DOHH2 (cell line): ENCODE measurements around the gene SLC1A1.

Source experiments
- H3F3A ChIP-seq: fragments of 200-600 bp; sonication (generic), shearing (Covaris generic); 2 replicates; pipeline ENCODE4 v1.6.0; 2016; ENCODE audit warnings: antibody characterized with exemption, mild to moderate bottlenecking; ENCODE audit not compliant: control insufficient read depth, insufficient read depth
- H3K27ac ChIP-seq: fragments of 200-600 bp; sonication (generic); 2 replicates; pipeline ENCODE4 v1.5.1; 2014; ENCODE audit warnings: low read depth, mild to moderate bottlenecking, low read length, moderate library complexity
- H3K27me3 ChIP-seq: fragments of 200-600 bp; sonication (generic); 2 replicates; pipeline ENCODE4 v1.6.1; 2014; ENCODE audit warnings: mild to moderate bottlenecking, low read length, mixed read lengths; ENCODE audit not compliant: control insufficient read depth
- H3K36me3 ChIP-seq: fragments of 200-600 bp; sonication (generic); 2 replicates; pipeline ENCODE4 v1.6.1; 2014; ENCODE audit warnings: mild to moderate bottlenecking, low read length, moderate library complexity, mixed read lengths; ENCODE audit not compliant: control insufficient read depth
- H3K4me1 ChIP-seq: fragments of 200-600 bp; sonication (generic); 2 replicates; pipeline ENCODE4 v1.6.1; 2014; ENCODE audit warnings: mild to moderate bottlenecking, low read length, mixed read lengths; ENCODE audit not compliant: control insufficient read depth
- H3K4me2 ChIP-seq: fragments of 200-600 bp; sonication (generic); 2 replicates; pipeline ENCODE4 v1.6.0; 2014; ENCODE audit warnings: mild to moderate bottlenecking, low read length, moderate library complexity
- H3K4me3 ChIP-seq: fragments of 200-600 bp; sonication (generic); 2 replicates; pipeline ENCODE4 v1.5.1; 2014; ENCODE audit warnings: mild to moderate bottlenecking, low read length, mixed read lengths
- H3K79me2 ChIP-seq: fragments of 200-600 bp; sonication (generic); 2 replicates; pipeline ENCODE4 v1.6.1; 2014; ENCODE audit warnings: mild to moderate bottlenecking, low read length, mixed read lengths; ENCODE audit not compliant: control insufficient read depth
- H3K9me2 ChIP-seq: fragments of 200-600 bp; sonication (generic); replicated peaks from 2 replicates; pipeline ENCODE4 v1.6.1; 2014; ENCODE audit warnings: mild to moderate bottlenecking, low read length, mixed read lengths; ENCODE audit not compliant: control insufficient read depth
- H3K9me3 ChIP-seq: fragments of 200-600 bp; sonication (generic); 2 replicates; pipeline ENCODE4 v1.6.1; 2014; ENCODE audit warnings: antibody characterized with exemption, low read length, mixed read lengths; ENCODE audit not compliant: control insufficient read depth, insufficient read depth
- H4K20me1 ChIP-seq: fragments of 200-600 bp; sonication (generic); 2 replicates; pipeline ENCODE4 v1.6.0; 2014; ENCODE audit warnings: low read depth, mild to moderate bottlenecking, antibody characterized with exemption, low read length, moderate library complexity; ENCODE audit not compliant: control insufficient read depth, insufficient read depth
- EZH2phosphoT487 ChIP-seq: fragments of 200-600 bp; sonication (generic); IDR thresholded peaks from 2 replicates; pipeline ENCODE4 v1.6.1; 2017; ENCODE audit warnings: borderline replicate concordance, mild to moderate bottlenecking, antibody characterized with exemption, low read length, moderate library complexity, mixed read lengths
- TF ChIP-seq, protein P1 (sequence below): fragments of 200-600 bp; sonication (generic); IDR thresholded peaks from one replicate; pipeline ENCODE4 v1.5.1; 2014; ENCODE audit warnings: antibody characterized with exemption, mild to moderate bottlenecking, low read depth, low read length; ENCODE audit not compliant: poor library complexity, severe bottlenecking

SLC1A1 gene

GRCh38 chr9:4575997-4576396 is 85.7 kb downstream of the SLC1A1 start:
- Histone ChIP-seq H3K9me3 (no peaks in the 10 kb centered on the region), H3K4me3 (no peak overlapping the region), H3K79me2 (no peaks in the 10 kb centered on the region), H3F3A (no peaks in the 10 kb centered on the region), H3K4me1 (peaks cover 11% of the 10 kb centered on the region), H3K9me2 (no peaks in the 10 kb centered on the region), H3K27ac (no peak overlapping the region), H3K27me3 (no peaks in the 10 kb centered on the region), H3K4me2 (no peak overlapping the region), H4K20me1 (no peaks in the 10 kb centered on the region), H3K36me3 (no peaks in the 10 kb centered on the region)
- no peak for TF ChIP-seq EZH2phosphoT487
- TF ChIP-seq, protein P1, sequence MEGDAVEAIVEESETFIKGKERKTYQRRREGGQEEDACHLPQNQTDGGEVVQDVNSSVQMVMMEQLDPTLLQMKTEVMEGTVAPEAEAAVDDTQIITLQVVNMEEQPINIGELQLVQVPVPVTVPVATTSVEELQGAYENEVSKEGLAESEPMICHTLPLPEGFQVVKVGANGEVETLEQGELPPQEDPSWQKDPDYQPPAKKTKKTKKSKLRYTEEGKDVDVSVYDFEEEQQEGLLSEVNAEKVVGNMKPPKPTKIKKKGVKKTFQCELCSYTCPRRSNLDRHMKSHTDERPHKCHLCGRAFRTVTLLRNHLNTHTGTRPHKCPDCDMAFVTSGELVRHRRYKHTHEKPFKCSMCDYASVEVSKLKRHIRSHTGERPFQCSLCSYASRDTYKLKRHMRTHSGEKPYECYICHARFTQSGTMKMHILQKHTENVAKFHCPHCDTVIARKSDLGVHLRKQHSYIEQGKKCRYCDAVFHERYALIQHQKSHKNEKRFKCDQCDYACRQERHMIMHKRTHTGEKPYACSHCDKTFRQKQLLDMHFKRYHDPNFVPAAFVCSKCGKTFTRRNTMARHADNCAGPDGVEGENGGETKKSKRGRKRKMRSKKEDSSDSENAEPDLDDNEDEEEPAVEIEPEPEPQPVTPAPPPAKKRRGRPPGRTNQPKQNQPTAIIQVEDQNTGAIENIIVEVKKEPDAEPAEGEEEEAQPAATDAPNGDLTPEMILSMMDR, result no peak

DNA sequence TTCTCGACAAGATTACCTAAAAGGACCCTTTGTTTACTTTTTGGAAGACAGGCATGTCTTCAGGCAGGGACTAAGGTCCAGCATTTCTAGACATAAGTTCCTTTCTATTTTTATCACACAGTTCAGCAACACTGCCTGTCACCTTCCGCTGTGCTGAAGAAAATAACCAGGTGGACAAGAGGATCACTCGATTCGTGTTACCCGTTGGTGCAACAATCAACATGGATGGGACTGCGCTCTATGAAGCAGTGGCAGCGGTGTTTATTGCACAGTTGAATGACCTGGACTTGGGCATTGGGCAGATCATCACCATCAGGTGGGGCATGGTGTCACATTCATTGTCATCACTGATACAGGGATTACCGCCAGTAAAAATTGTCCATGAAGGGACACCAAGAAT is 86.2 kb downstream of the SLC1A1 start:
- Histone ChIP-seq H3K4me1 (peaks cover 11% of the 10 kb centered on the region), H3K4me3 (no peak overlapping the region), H3K27ac (no peak overlapping the region), H3K36me3 (no peaks in the 10 kb centered on the region), H4K20me1 (no peaks in the 10 kb centered on the region), H3F3A (no peaks in the 10 kb centered on the region), H3K4me2 (no peak overlapping the region), H3K9me3 (no peaks in the 10 kb centered on the region), H3K79me2 (no peaks in the 10 kb centered on the region), H3K9me2 (no peaks in the 10 kb centered on the region), H3K27me3 (no peaks in the 10 kb centered on the region)
- TF ChIP-seq, protein P1, result no peak
- no peak for TF ChIP-seq EZH2phosphoT487

DNA sequence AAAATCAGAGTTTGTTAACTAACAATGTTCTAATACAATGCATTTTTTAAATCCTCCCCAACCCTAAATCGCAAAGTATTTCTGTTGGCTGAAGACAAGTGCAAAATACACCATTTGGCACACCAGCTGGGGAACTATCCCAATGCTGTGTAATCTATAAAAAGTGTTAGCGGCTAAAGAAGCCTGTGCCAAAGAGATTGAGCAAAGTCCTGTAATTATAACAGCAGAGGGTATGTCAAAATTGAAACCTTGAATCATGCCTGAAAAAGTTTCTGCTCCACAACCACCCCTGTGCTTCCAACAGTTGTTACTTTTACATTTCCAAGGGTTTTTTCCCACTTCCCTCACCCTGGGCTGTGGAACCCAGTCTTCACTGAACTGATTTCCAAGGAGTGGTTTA is 88.7 kb downstream of the SLC1A1 start:
- H3K4me3 ChIP-seq, result no peak overlapping the region
- no peaks in the 10 kb centered on the region for H3K27me3 ChIP-seq
- no peaks in the 10 kb centered on the region for H3K36me3 ChIP-seq
- H3K27ac ChIP-seq, result no peak overlapping the region
- no peak overlapping the region for H3K4me2 ChIP-seq
- H4K20me1 ChIP-seq, result no peaks in the 10 kb centered on the region
- H3K9me3 ChIP-seq, result no peaks in the 10 kb centered on the region
- H3K9me2 ChIP-seq, result no peaks in the 10 kb centered on the region
- no peak for TF ChIP-seq EZH2phosphoT487
- TF ChIP-seq, protein P1, result no peak
- H3F3A ChIP-seq, result no peaks in the 10 kb centered on the region
- no peaks in the 10 kb centered on the region for H3K79me2 ChIP-seq
- H3K4me1 ChIP-seq, result no peaks in the 10 kb centered on the region
